Smooth muscle cell of the pulmonary artery (primary cell): ENCODE data around the gene S100A7A. TPM values are rescaled to one million over a fixed set of nuclear protein-coding genes. Genes with fewer than 3 reads are reported as not detected.

Experiments
- total RNA-seq: library from RNA; depleted of rRNA; stranded (reverse); fragments of >200 nt; gene quantifications from 2 replicates; pipeline ENCODE4 v1.2.3, GENCODE V29; 2014

S100A7A gene
- not detected in 2 replicates for total RNA-seq

DNA sequence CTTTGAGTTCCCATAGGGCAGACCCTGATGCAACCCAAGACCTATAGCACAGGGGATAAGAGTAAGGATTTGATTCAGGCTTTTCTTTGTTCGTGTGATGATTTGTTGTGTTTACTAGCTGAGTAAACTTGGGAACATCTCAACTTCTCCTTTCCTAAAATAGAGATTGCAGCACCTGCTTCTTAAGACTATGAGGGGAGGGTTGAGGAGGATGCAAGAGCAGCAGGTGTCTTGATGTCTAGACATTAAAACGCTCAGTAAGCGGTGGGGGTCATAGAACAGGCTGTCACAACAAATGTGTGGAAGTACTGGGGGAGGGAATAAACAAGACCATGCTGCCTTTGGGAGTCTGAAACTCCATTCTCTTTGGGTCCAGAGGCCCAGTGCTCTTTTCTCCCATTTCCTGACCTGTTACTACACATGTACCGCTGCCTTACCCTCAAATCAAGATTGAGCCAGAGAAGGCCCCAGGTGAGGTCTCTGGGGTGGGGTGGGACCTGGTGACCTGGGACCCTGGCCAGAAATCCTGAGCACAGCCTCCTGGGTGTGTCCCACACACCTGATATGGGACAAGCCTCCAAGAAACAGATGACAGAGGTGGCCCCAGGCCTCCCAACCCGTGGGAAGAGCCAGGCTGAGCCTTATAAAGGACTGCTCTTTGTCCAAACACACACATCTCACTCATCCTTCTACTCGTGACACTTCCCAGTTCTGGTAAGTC, at the start of gene S100A7A:
TSS of gene S100A7A (plus strand) at position 671 of the 721 bp plus-strand sequence. CDS start 1,563 bp downstream, outside the sequence.

DNA sequence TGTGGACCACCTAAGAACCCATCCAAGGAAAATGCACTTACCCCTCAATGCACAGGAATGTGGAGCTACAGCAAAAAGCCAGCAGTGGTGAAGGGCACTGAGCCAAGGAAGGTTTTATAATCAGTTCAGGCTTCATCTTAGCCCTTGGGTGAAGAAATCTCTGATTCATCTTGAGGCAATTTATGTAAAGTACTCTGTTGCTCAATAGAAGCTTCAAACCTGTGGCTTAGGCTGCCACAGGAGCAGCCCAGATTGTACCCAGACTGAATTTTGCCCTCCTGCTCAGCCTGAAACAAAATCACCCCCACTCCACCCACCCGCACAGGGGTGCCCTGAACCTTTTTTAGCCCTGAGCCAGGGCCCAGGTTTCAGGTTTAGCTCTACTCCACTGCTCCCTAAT, 40.8 kb upstream of the S100A7A start, which contains the start of gene S100A12:
TSS of gene S100A12 (minus strand) at position 111 of the 400 bp plus-strand sequence. CDS start 1,029 bp downstream, outside the sequence.

DNA sequence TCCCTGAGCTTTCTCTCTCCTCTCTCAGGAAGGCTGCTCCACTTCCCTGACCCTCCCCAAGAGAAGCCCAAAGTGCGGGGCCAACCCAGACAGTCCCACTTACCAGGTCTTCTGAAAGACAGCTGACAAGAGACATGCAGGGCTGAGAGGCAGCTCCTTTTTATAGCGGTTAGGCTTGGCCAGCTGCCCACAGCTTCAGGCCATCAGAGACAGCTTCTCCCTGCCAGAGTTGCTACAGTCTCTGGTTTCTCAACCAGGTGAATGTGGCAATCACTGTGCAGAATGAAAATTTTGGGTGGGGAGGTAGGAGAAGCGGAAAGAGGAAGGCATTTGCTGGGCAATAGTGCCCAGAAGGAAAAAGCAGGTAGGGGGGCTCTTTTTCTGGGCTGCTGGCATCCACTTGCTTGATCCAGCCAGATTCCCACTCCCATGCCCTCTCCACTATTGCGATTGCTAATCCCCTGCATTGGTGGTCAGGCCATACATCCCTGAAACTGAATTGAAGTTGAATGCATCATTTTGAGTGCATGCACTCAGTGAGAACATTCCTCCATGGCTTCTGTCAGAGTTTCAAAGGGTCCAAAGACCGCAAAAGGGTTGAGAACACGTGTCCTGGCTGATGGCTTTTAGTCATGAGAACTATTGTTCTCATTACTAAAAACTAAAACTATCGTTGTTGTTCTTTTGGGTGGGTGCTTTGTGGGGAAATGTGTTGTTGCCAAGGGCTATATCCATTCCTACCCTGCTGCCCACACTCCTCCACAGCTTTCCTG, 25.2 kb upstream of the S100A7A start, which contains the start of gene S100A8:
TSS of gene S100A8 (minus strand) at position 136 of the 773 bp plus-strand sequence. CDS start 538 bp downstream, outside the sequence.

DNA sequence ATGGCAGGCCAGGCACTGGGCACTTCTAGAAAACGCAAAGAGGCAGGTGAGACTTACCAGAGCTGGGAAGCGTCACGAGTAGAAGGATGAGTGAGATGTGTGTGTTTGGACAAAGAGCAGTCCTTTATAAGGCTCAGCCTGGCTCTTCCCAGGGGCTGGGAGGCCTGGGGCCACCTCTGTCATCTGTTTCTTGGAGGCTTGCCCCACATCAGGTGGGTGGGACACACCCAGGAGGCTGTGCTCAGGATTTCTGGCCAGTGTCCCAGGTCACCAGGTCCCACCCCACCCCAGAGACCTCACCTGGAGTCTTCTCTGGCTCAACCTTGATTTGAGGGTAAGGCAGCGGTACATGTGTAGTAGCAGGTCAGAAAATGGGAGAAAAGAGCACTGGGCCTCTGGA, 44.2 kb downstream of the S100A7A start, which contains the start of gene S100A7:
TSS of gene S100A7 (minus strand) at position 101 of the 400 bp plus-strand sequence. CDS start 1,638 bp downstream, outside the sequence.

Other genes starting within 250 kb of the S100A7A start
- gene LELP1, start 213.1 kb upstream of the S100A7A start, total RNA-seq = not detected in 2 replicates
- 0.23 TPM in 1 of 2 replicates, not detected in the other for gene PRR9, start 198.9 kb upstream of the S100A7A start, total RNA-seq
- not detected in 2 replicates for gene LORICRIN, start 156.8 kb upstream of the S100A7A start, total RNA-seq
- not detected in 2 replicates for gene PGLYRP3, start 103.6 kb upstream of the S100A7A start, total RNA-seq
- gene PGLYRP4, start 67.7 kb upstream of the S100A7A start, total RNA-seq = not detected in 2 replicates
- 0.56 TPM in 1 of 2 replicates, not detected in the other for gene S100A9, start 58.7 kb upstream of the S100A7A start, total RNA-seq
- not detected in 2 replicates for gene S100A12, start 40.9 kb upstream of the S100A7A start, total RNA-seq
- not detected in 2 replicates for gene S100A8, start 25.4 kb upstream of the S100A7A start, total RNA-seq
- gene S100A7, start 44.1 kb downstream of the S100A7A start, total RNA-seq = not detected in 2 replicates
- 822 and 1,175 TPM in 2 replicates for gene S100A6, start 119.5 kb downstream of the S100A7A start, total RNA-seq
- 0.26 TPM in 1 of 2 replicates, not detected in the other for gene S100A5, start 124.4 kb downstream of the S100A7A start, total RNA-seq
- gene S100A4, start 129.3 kb downstream of the S100A7A start, total RNA-seq = 41.0 and 113 TPM in 2 replicates
- 1.7 and 4.4 TPM in 2 replicates for gene S100A3, start 132.7 kb downstream of the S100A7A start, total RNA-seq
- 0.98 and 2.4 TPM in 2 replicates for gene S100A2, start 149.3 kb downstream of the S100A7A start, total RNA-seq
- gene S100A16, start 196.6 kb downstream of the S100A7A start, total RNA-seq = 92.6 and 247 TPM in 2 replicates
- 0.13 TPM in 1 of 2 replicates, not detected in the other for gene S100A14, start 199.8 kb downstream of the S100A7A start, total RNA-seq
- 38.4 and 57.6 TPM in 2 replicates for gene S100A13, start 211.0 kb downstream of the S100A7A start, total RNA-seq
- 0.13 TPM in 1 of 2 replicates, not detected in the other for gene S100A1, start 211.9 kb downstream of the S100A7A start, total RNA-seq
- 27.6 and 30.9 TPM in 2 replicates for gene CHTOP, start 217.5 kb downstream of the S100A7A start, total RNA-seq
- gene SNAPIN, start 242.2 kb downstream of the S100A7A start, total RNA-seq = 41.0 and 47.6 TPM in 2 replicates